K562 (cell line): ENCODE results near the gene LINS1. TPM values are rescaled to one million over a fixed set of nuclear protein-coding genes. Genes with fewer than 3 reads are reported as not detected.

Source experiments
- ATF7 ChIP-seq: fragments of 450-650 bp; IDR thresholded peaks from 2 replicates; pipeline ENCODE4 v1.7.1; 2014; ENCODE audit warnings: mild to moderate bottlenecking, moderate library complexity
- CHD2 ChIP-seq: IDR thresholded peaks from 2 replicates; pipeline ENCODE4 v1.6.1; 2011; ENCODE audit warnings: low read depth, low read length
- FOXA1 ChIP-seq: fragments of 450-650 bp; IDR thresholded peaks from 2 replicates; pipeline ENCODE4 v1.6.1; 2016; ENCODE audit warnings: mild to moderate bottlenecking, borderline replicate concordance
- HCFC1 ChIP-seq: IDR thresholded peaks from 2 replicates; pipeline ENCODE4 v1.6.1; 2012; ENCODE audit warnings: low read depth, low read length, improper control_type of control experiment
- KLF13 ChIP-seq: fragments of 450-650 bp; IDR thresholded peaks from 2 replicates; pipeline ENCODE4 v1.6.1; 2016; ENCODE audit warnings: missing genetic modification characterization, low read depth, mild to moderate bottlenecking, missing compliant biosample characterization, moderate library complexity, borderline replicate concordance
- NEUROD1 ChIP-seq: fragments of 150-350 bp; IDR thresholded peaks from 2 replicates; pipeline ENCODE4 v1.6.1; 2014; ENCODE audit warnings: borderline replicate concordance, low read length, low read depth; ENCODE audit not compliant: partially characterized antibody
- PHF8 ChIP-seq: fragments of 200-600 bp; sonication (generic); IDR thresholded peaks from 2 replicates; pipeline ENCODE4 v1.6.1; 2012; ENCODE audit warnings: mixed run types, mild to moderate bottlenecking, inconsistent platforms, low read length, moderate library complexity, borderline replicate concordance
- PML ChIP-seq: IDR thresholded peaks from 2 replicates; pipeline ENCODE4 v1.6.1; 2012; ENCODE audit warnings: low read length, inconsistent platforms
- POLR2AphosphoS5 ChIP-seq: IDR thresholded peaks from 2 replicates; pipeline ENCODE4 v1.6.1; 2011; ENCODE audit warnings: mild to moderate bottlenecking, low read depth, low read length, moderate library complexity; ENCODE audit not compliant: control insufficient read depth, insufficient read depth
- POLR2B ChIP-seq: fragments of 450-650 bp; IDR thresholded peaks from 2 replicates; pipeline ENCODE4 v1.6.1; 2018; ENCODE audit warnings: low read depth; ENCODE audit not compliant: partially characterized antibody
- POU5F1 ChIP-seq: fragments of 150-350 bp; IDR thresholded peaks from 2 replicates; pipeline ENCODE4 v1.6.1; 2014; ENCODE audit warnings: borderline replicate concordance, low read length, low read depth, mild to moderate bottlenecking; ENCODE audit not compliant: partially characterized antibody
- SAFB ChIP-seq: fragments of 200-400 bp; formaldehyde crosslinking; IDR thresholded peaks from 2 replicates; pipeline ENCODE4 v1.6.1; 2017; ENCODE audit warnings: low read depth, low read length, borderline replicate concordance
- SETDB1 ChIP-seq: IDR thresholded peaks from one replicate; pipeline ENCODE4 v1.6.1; 2012; ENCODE audit warnings: low read length, control low read depth, inconsistent platforms
- SMARCC2 ChIP-seq: fragments of 450-650 bp; IDR thresholded peaks from 2 replicates; pipeline ENCODE4 v1.6.1; 2017; ENCODE audit warnings: antibody characterized with exemption, moderate library complexity, mild to moderate bottlenecking, low read depth
- SRSF1 ChIP-seq: fragments of 200-400 bp; formaldehyde crosslinking; IDR thresholded peaks from 2 replicates; pipeline ENCODE4 v1.6.1; 2017; ENCODE audit warnings: mild to moderate bottlenecking, low read depth, low read length, moderate library complexity
- TRIM24 ChIP-seq, 2 experiments: fragments of 450-650 bp; IDR thresholded peaks; 2 replicates each; pipeline ENCODE4 v1.6.1; 2016
- ZBTB1 ChIP-seq: sonication (generic); formaldehyde crosslinking; IDR thresholded peaks from 2 replicates; pipeline ENCODE4 v1.8.1; 2023; ENCODE audit warnings: missing genetic modification reagents, low read depth, mild to moderate bottlenecking, borderline replicate concordance
- ZNF717 ChIP-seq: fragments of 250-450 bp; sonication (Bioruptor Pico); IDR thresholded peaks from 2 replicates; pipeline ENCODE4 v1.5.0; 2021
- polyA plus RNA-seq, 8 experiments: library from polyadenylated mRNA; depleted of rRNA in 4 of 8; stranded (reverse) in 5 of 8; unstranded in 3 of 8; fragments of >200 nt; fragmentation: Nextera tagmentation in 2 of 8; fragmentation: Illumina TruSeq in 1 of 8; extraction: Ambion mirVana in 2 of 8; extraction: Trizol in 1 of 8; gene quantifications; 2 replicates each; pipeline versions ENCODE4 v1.2.1 to v1.2.3, GENCODE V29; 2011 to 2014; ENCODE audit warnings: inconsistent platforms in 1 of 8, missing spikeins in 1 of 8
- total RNA-seq, 7 experiments: library from RNA; depleted of rRNA in 6 of 7; stranded (reverse); fragments of >200 nt in 6 of 7; fragmentation: Illumina TruSeq in 2 of 7; extraction: Trizol in 2 of 7; gene quantifications; 2 replicates each; pipeline versions ENCODE4 v1.2.1 to v1.2.3, GENCODE V29; 2011 to 2021; ENCODE audit warnings: low replicate concordance in 1 of 7
- TF ChIP-seq, protein P1 (sequence below): sonication (generic); formaldehyde crosslinking; IDR thresholded peaks from 2 replicates; pipeline ENCODE4 v1.8.1; 2023; ENCODE audit warnings: mild to moderate bottlenecking, missing genetic modification reagents
- TF ChIP-seq, protein P2 (sequence below): fragments of 250-450 bp; sonication (Bioruptor Pico); IDR thresholded peaks from 2 replicates; pipeline ENCODE4 v1.6.1; 2021; ENCODE audit warnings: mild to moderate bottlenecking
- TF ChIP-seq, protein P3 (sequence below): sonication (generic); formaldehyde crosslinking; IDR thresholded peaks from 2 replicates; pipeline ENCODE4 v1.9.0; 2022; ENCODE audit warnings: mild to moderate bottlenecking, missing genetic modification reagents
- TF ChIP-seq, protein P4 (sequence below): fragments of 450-650 bp; IDR thresholded peaks from 2 replicates; pipeline ENCODE4 v1.7.1; 2018; ENCODE audit warnings: mild to moderate bottlenecking, low read depth; ENCODE audit not compliant: partially characterized antibody
- TF ChIP-seq, protein P5 (sequence below), 2 experiments: fragments of 450-650 bp in 1 of 2; sonication (generic) in 1 of 2; formaldehyde crosslinking in 1 of 2; IDR thresholded peaks in 1 of 2; conservative IDR thresholded peaks in 1 of 2; 2 replicates each; pipeline versions ENCODE4 v1.6.1 to v1.8.1; 2016 to 2023; ENCODE audit warnings: mild to moderate bottlenecking in 2 of 2, moderate library complexity in 2 of 2, inconsistent platforms in 1 of 2, missing genetic modification reagents in 1 of 2

Gene LINS1
- total and polyA plus RNA-seq, 9 of the 15 experiments (the other 6 are each of a cell fraction or from before 2014, with no cell fraction given): 15.4 to 31.4 (median 24.6) TPM

DNA sequence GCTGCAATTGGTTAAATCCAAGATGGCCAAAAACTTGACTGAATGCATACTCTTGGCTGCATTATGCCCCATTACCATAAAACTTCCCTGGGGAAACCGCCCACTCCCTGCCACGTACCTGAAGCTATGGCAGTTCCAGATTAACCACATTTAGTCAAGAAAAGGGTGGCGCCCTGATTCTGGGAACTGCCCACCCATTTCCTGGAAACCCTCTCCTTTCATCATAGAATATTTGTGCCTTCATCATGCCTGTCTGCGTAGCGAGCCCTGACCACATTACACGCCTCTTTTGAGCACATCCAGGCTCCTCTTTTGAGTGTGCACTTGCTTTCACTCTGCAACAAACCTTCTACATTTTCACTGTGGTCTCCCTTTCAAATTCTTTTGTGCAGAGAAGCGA, 5.2 kb downstream of the LINS1 start (continued):
- TF ChIP-seq SETDB1: no peak
- TF ChIP-seq NEUROD1: no peak
- peak; percentile 33; the same call in 1 of the 2 replicates for TF ChIP-seq PML
- TF ChIP-seq ZNF717: no peak
- TF ChIP-seq SRSF1: no peak
- no peak for TF ChIP-seq CHD2
- TF ChIP-seq, protein P1, sequence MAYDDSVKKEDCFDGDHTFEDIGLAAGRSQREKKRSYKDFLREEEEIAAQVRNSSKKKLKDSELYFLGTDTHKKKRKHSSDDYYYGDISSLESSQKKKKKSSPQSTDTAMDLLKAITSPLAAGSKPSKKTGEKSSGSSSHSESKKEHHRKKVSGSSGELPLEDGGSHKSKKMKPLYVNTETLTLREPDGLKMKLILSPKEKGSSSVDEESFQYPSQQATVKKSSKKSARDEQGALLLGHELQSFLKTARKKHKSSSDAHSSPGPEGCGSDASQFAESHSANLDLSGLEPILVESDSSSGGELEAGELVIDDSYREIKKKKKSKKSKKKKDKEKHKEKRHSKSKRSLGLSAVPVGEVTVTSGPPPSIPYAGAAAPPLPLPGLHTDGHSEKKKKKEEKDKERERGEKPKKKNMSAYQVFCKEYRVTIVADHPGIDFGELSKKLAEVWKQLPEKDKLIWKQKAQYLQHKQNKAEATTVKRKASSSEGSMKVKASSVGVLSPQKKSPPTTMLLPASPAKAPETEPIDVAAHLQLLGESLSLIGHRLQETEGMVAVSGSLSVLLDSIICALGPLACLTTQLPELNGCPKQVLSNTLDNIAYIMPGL (CRISPR knock-in tag): no peak
- no peak for TF ChIP-seq ZBTB1
- TF ChIP-seq, protein P2, sequence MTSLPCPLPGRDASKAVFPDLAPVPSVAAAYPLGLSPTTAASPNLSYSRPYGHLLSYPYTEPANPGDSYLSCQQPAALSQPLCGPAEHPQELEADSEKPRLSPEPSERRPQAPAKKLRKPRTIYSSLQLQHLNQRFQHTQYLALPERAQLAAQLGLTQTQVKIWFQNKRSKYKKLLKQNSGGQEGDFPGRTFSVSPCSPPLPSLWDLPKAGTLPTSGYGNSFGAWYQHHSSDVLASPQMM (CRISPR knock-in tag): no peak
- TF ChIP-seq ATF7: peak; percentile 87
- no peak for TF ChIP-seq FOXA1
- peak; percentile 35 for TF ChIP-seq POLR2B
- TF ChIP-seq POU5F1: no peak
- TF ChIP-seq POLR2AphosphoS5: peak; percentile 68; the same call in 1 of the 2 replicates
- peak in 1 of 2 experiments; percentile 50; a peak in 1 of 4 replicates for TF ChIP-seq TRIM24 (IDR thresholded peaks at IDR 0.05)
- TF ChIP-seq, protein P3, sequence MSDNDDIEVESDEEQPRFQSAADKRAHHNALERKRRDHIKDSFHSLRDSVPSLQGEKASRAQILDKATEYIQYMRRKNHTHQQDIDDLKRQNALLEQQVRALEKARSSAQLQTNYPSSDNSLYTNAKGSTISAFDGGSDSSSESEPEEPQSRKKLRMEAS (CRISPR knock-in tag): 0 out of 2 replicates have a peak, but pooled peaks have one; percentile 16
- TF ChIP-seq PHF8: peak; percentile 32; the same call in 1 of the 2 replicates
- TF ChIP-seq, protein P4, sequence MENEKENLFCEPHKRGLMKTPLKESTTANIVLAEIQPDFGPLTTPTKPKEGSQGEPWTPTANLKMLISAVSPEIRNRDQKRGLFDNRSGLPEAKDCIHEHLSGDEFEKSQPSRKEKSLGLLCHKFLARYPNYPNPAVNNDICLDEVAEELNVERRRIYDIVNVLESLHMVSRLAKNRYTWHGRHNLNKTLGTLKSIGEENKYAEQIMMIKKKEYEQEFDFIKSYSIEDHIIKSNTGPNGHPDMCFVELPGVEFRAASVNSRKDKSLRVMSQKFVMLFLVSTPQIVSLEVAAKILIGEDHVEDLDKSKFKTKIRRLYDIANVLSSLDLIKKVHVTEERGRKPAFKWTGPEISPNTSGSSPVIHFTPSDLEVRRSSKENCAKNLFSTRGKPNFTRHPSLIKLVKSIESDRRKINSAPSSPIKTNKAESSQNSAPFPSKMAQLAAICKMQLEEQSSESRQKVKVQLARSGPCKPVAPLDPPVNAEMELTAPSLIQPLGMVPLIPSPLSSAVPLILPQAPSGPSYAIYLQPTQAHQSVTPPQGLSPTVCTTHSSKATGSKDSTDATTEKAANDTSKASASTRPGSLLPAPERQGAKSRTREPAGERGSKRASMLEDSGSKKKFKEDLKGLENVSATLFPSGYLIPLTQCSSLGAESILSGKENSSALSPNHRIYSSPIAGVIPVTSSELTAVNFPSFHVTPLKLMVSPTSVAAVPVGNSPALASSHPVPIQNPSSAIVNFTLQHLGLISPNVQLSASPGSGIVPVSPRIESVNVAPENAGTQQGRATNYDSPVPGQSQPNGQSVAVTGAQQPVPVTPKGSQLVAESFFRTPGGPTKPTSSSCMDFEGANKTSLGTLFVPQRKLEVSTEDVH: peak; percentile 48
- TF ChIP-seq KLF13 (tag): peak; percentile 58; the same call in 1 of the 2 replicates
- no peak for TF ChIP-seq SAFB
- TF ChIP-seq HCFC1: peak; percentile 30; the same call in 1 of the 2 replicates
- TF ChIP-seq, protein P5, sequence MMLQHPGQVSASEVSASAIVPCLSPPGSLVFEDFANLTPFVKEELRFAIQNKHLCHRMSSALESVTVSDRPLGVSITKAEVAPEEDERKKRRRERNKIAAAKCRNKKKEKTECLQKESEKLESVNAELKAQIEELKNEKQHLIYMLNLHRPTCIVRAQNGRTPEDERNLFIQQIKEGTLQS (IDR thresholded peaks at IDR 0.05): peak; percentile 75; the same call in 1 of the 2 replicates
- TF ChIP-seq, protein P5 (CRISPR knock-in tag; conservative IDR thresholded peaks at IDR 0.05): no peak
- no peak for TF ChIP-seq SMARCC2
